Gastrocnemius medialis (tissue), 4 donors: ENCODE measurements around the gene PPDPF.

ENCODE experiments used
- POLR2A ChIP-seq, 2 donors: fragments of 450-650 bp; IDR thresholded peaks; one replicate each; pipeline ENCODE4 v1.6.1; 2017; ENCODE audit warnings: antibody characterized with exemption in 2 of 2, mild to moderate bottlenecking in 2 of 2, moderate library complexity in 2 of 2
- TF ChIP-seq, protein P1 (sequence below), 5 experiments: fragments of 450-650 bp in 3 of 5; fragments of 200-600 bp in 2 of 5; sonication (generic) in 2 of 5; IDR thresholded peaks in 4 of 5; conservative IDR thresholded peaks in 1 of 5; 1 replicate in 4 of 5; 2 replicates in 1 of 5; pipeline ENCODE4 v1.5.1; 2016 to 2019; ENCODE audit warnings: antibody characterized with exemption in 5 of 5, mild to moderate bottlenecking in 3 of 5, moderate library complexity in 3 of 5

DNA sequence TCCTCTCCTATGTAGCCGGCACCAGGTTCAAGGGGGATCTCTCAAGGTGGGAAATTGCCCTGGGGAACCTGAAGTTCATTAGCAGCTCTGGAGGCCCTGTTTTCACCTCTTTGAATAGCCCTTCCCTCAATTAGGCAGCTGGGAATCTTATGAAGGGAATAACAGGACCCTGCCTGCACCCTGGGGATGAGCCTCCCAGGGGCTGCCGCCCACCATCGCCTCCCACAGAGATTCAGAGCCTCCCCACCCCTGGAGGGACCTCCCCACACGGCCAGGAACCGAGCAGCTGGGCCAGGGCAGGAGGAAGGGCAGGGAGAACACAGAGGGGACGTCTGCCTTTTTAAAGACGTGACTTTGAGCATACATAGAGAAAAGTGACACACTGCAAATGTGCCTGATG is 17.0 kb upstream of the PPDPF start:
- TF ChIP-seq, protein P1, sequence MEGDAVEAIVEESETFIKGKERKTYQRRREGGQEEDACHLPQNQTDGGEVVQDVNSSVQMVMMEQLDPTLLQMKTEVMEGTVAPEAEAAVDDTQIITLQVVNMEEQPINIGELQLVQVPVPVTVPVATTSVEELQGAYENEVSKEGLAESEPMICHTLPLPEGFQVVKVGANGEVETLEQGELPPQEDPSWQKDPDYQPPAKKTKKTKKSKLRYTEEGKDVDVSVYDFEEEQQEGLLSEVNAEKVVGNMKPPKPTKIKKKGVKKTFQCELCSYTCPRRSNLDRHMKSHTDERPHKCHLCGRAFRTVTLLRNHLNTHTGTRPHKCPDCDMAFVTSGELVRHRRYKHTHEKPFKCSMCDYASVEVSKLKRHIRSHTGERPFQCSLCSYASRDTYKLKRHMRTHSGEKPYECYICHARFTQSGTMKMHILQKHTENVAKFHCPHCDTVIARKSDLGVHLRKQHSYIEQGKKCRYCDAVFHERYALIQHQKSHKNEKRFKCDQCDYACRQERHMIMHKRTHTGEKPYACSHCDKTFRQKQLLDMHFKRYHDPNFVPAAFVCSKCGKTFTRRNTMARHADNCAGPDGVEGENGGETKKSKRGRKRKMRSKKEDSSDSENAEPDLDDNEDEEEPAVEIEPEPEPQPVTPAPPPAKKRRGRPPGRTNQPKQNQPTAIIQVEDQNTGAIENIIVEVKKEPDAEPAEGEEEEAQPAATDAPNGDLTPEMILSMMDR (IDR thresholded peaks at IDR 0.05 in 4 of 5, conservative IDR thresholded peaks at IDR 0.05 in 1 of 5), result no peak
- TF ChIP-seq POLR2A (IDR thresholded peaks at IDR 0.05), result no peak
